ENCODE results near the gene AZIN2.

Gene AZIN2

DNA sequence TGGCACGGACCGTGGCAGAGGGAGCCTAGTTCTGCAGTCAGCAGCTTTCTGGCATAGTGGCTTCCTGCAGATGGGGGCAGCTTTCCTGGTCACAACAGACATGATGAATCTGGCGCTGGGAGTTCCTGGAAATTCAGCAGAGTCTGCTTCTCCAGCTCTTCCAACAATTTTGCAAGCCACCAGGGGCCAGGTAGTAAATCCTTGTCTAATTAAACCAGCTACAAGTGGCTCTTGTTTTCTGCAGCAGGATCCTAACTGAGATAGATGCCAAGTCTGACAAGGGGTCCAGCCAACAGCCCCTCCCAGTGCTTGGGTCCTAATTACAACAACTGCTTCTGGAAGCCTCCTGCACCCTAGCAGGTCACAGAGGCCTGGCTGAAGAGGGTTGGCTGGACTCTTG, 65.0 kb downstream of the AZIN2 start:
- H3K27ac ChIP-seq = no peak overlapping the region
- TF ChIP-seq CTCF (conservative IDR thresholded peaks at IDR 0.05) = no peak

DNA sequence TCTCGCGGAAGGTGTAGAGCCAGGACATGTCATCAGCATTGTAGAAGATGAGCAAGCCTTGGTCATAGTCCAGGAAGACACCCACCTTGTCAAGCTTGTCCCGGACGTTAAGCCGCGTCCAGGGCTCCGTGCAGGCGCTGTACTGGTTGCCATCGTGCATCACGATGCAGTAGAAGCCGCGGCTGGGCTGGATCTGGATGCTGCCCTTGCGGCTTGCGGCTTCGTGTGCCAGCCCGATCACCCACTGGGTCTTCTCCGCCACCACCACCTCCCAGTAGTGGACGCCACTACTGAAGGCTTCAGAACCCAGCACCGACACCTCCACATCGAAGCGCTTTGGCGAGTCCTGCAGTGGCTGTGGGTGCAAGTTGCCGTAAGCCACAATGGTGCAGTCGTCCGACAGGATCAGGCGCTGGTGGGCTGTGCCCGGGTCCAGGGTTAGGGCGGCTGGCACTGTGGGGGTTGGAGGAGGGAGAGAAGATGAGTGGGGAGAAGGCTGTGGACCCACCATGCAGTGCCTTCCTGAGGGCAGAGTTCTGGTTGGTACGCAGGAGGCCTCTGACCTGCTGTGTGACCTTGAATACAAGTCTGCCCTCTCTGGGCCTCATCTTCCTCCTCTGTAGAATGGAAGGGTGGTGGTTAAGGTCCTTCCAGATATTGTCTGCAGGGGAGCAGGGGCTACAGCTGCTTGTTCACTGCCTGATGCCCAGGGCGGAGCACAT, 66.5 kb downstream of the AZIN2 start:
- no peak for TF ChIP-seq CTCF (conservative IDR thresholded peaks at IDR 0.05)
- H3K27ac ChIP-seq = no peak overlapping the region

DNA sequence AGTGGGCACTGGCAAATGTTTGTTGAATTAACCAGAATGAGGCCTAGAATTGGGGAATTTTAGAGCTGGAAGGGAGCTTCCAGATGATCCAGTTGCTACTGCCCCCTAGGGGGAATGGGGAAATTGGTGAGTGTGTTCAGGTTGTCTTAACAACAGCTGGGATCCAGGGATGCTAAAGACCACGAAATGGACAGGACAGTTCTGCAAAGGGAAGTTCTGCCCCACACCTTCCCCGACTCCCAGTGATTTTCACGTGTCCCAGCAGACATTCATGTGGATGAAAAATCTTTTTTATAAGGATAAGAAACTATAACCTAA, 67.0 kb downstream of the AZIN2 start:
- no peak overlapping the region for H3K27ac ChIP-seq
- TF ChIP-seq CTCF (conservative IDR thresholded peaks at IDR 0.05) = peak; percentile 19; the same call in 1 of the 2 replicates

DNA sequence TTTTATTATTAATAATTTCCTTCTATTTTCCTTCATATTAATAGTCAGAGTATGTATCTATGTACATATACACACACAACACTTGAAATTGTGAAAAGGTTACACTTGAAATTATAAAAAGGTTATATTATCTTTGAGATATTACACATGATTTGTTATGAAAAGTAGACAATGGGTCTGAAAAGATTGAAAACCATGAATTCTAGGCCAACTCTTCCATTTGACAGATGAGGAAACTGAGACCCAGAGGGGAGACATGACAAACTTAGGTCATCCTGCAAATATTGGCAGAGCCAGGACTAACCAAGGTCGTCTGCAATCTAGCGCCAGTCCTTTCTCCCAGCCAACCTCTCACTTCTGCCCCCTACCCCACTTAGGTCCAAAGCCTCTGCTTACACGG, 67.7 kb downstream of the AZIN2 start:
- peak overlapping the region; percentile 95 for H3K27ac ChIP-seq
- no peak for TF ChIP-seq CTCF (conservative IDR thresholded peaks at IDR 0.05)

DNA sequence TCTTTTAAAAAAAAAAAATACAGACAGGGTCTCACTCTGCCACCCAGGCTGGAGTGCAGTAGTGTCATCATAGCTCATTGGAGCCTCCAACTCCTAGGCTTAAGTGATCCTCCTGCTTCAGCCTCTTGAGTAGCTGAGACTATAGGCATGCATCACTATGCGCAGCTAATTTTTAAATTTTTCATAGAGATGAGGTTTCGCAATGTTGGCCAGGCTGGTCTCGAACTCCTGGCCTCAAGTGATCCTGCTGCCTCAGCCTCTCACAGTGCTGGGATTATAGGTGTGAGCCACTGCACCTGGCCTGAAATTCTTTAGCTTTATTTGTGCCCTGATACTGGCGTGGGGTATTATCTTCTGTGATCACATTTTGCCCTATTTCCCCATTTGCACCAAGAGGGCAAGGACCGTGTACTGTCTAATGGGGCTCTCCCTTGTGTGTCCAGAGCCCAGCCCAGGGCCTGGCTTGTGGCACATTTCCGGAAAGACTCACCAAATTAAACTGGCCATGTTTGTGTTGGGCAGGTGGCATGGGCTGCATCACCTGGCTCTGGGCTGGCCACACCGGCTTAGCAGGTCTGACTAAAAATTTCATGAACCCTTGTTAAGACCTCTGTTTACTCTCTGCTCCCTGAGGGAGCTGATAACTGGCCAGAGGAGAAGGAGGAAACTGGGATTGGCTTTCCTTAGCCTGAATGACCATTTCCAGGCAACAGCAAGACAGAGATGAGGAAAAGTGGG, 68.7 kb downstream of the AZIN2 start:
- TF ChIP-seq CTCF (conservative IDR thresholded peaks at IDR 0.05) = no peak
- peak overlapping the region; percentile 95 for H3K27ac ChIP-seq

GRCh38 chr1:33150522-33150921, 69.6 kb downstream of the AZIN2 start:
- H3K27ac ChIP-seq = peak overlapping the region; percentile 95
- no peak for TF ChIP-seq CTCF (conservative IDR thresholded peaks at IDR 0.05)

GRCh38 chr1:33151116-33151515, 70.2 kb downstream of the AZIN2 start:
- TF ChIP-seq CTCF (conservative IDR thresholded peaks at IDR 0.05) = no peak
- peak overlapping the region; percentile 95 for H3K27ac ChIP-seq

All from VCaP (cell line).